WERI-Rb-1 (cell line): ENCODE measurements around the gene CACNA1D.
"Not testable (repeated sequence)": the region's sequence is repeated elsewhere in the genome, so short reads cannot be mapped to it uniquely, and the experiment has no call there.

Experiments used
- DNase-seq: peaks from one replicate; pipeline ENCODE4 v3.0.0-alpha.2; 2020
- H3K27ac ChIP-seq: fragments of 250-450 bp; sonication (Bioruptor Pico); 2 replicates; pipeline ENCODE4 v1.5.1; 2020; ENCODE audit warnings: mild to moderate bottlenecking, moderate library complexity
- H3K27me3 ChIP-seq: fragments of 250-450 bp; sonication (Bioruptor Pico); 2 replicates; pipeline ENCODE4 v1.5.1; 2021; ENCODE audit warnings: mild to moderate bottlenecking, low read depth, moderate library complexity; ENCODE audit not compliant: insufficient read depth, severe bottlenecking
- H3K36me3 ChIP-seq: fragments of 250-450 bp; sonication (Bioruptor Pico); 2 replicates; pipeline ENCODE4 v1.5.1; 2020; ENCODE audit warnings: mild to moderate bottlenecking, moderate library complexity
- H3K4me3 ChIP-seq: 2 replicates; pipeline ENCODE4 v1.5.1; 2011; ENCODE audit warnings: low read depth, mild to moderate bottlenecking, control low read depth, low read length
- H3K9me3 ChIP-seq: fragments of 250-450 bp; sonication (Bioruptor Pico); 2 replicates; pipeline ENCODE4 v1.5.1; 2021; ENCODE audit warnings: mild to moderate bottlenecking, moderate library complexity; ENCODE audit not compliant: severe bottlenecking
- CTCF ChIP-seq: IDR thresholded peaks from 2 replicates; pipeline ENCODE4 v1.5.1; 2011; ENCODE audit warnings: low read depth, mild to moderate bottlenecking, control low read depth, inconsistent platforms, low read length

Gene CACNA1D

GRCh38 chr3:53628536-53629401 is 134.4 kb downstream of the CACNA1D start:
- Histone ChIP-seq H3K9me3 (peaks cover 5% of the 10 kb centered on the region), H3K27ac (no peak overlapping the region), H3K27me3 (no peaks in the 10 kb centered on the region), H3K36me3 (no peaks in the 10 kb centered on the region), H3K4me3 (no peak overlapping the region)
- no peak for TF ChIP-seq CTCF
- DNase-seq = no peak

- H3K36me3 ChIP-seq = no peaks in the 10 kb centered on the region
- H3K27me3 ChIP-seq = no peaks in the 10 kb centered on the region
- no peak for TF ChIP-seq CTCF
- no peak for DNase-seq
- H3K9me3 ChIP-seq = peaks cover 5% of the 10 kb centered on the region
- H3K4me3 ChIP-seq = no peak overlapping the region
- H3K27ac ChIP-seq = no peak overlapping the region
Measured at GRCh38 chr3:53629402-53629723, 135.0 kb downstream of the CACNA1D start.

- peaks cover 5% of the 10 kb centered on the region for H3K9me3 ChIP-seq
- DNase-seq = no peak
- H3K36me3 ChIP-seq = no peaks in the 10 kb centered on the region
- no peak overlapping the region for H3K27ac ChIP-seq
- no peak for TF ChIP-seq CTCF
- no peaks in the 10 kb centered on the region for H3K27me3 ChIP-seq
- H3K4me3 ChIP-seq = no peak overlapping the region
Measured at GRCh38 chr3:53630547-53630946, 136.1 kb downstream of the CACNA1D start.

GRCh38 chr3:53633197-53633787 is 138.9 kb downstream of the CACNA1D start:
- TF ChIP-seq CTCF = no peak
- Histone ChIP-seq H3K27ac (no peak overlapping the region), H3K9me3 (peaks cover 5% of the 10 kb centered on the region), H3K27me3 (no peaks in the 10 kb centered on the region), H3K36me3 (no peaks in the 10 kb centered on the region), H3K4me3 (no peak overlapping the region)
- no peak for DNase-seq

GRCh38 chr3:53635041-53635440 is 140.6 kb downstream of the CACNA1D start:
- H3K27me3 ChIP-seq = no peaks in the 10 kb centered on the region
- H3K36me3 ChIP-seq = no peaks in the 10 kb centered on the region
- TF ChIP-seq CTCF = no peak
- no peak for DNase-seq
- peaks cover 5% of the 10 kb centered on the region for H3K9me3 ChIP-seq
- no peak overlapping the region for H3K4me3 ChIP-seq
- H3K27ac ChIP-seq = no peak overlapping the region

- H3K9me3 ChIP-seq, DNase-seq, H3K27me3 ChIP-seq, H3K27ac ChIP-seq, H3K4me3 ChIP-seq, H3K36me3 ChIP-seq: not testable (repeated sequence)
Measured at GRCh38 chr3:53638806-53639205, 144.4 kb downstream of the CACNA1D start.
